Endothelial cell of coronary artery (primary cell): ENCODE data around the gene VWDE. TPM values are rescaled to one million over a fixed set of nuclear protein-coding genes. Genes with fewer than 3 reads are reported as not detected.

Experiments
- total RNA-seq: library from RNA; depleted of rRNA; stranded (reverse); fragments of >200 nt; gene quantifications from 2 replicates; pipeline ENCODE4 v1.2.3, GENCODE V29; 2014

The VWDE gene
- total RNA-seq: 0.19 and 0.63 TPM in 2 replicates

GRCh38 chr7:12403287-12404181, at the start of gene VWDE:
Gene VWDE (minus strand): TSS chr7:12403865. CDS start chr7:12403716, 149 bp downstream.

Other genes starting within 250 kb of the VWDE start
- 25.9 and 29.2 TPM in 2 replicates for gene TMEM106B, start 192.6 kb downstream of the VWDE start, total RNA-seq
- gene SCIN, start 166.9 kb upstream of the VWDE start, total RNA-seq: 0.09 TPM in 1 of 2 replicates, not detected in the other